ENCODE measurements around the gene SLC38A11.

Gene SLC38A11

GRCh38 chr2:164852086-164852485 is 103.2 kb downstream of the SLC38A11 start:
- POLR2A ChIA-PET: no interaction called here
- no peak for DNase-seq (ENCODE audit: extremely low spot score)
- no peak for TF ChIP-seq FOXM1 (IDR thresholded peaks at IDR 0.05; ENCODE audit: borderline replicate concordance)
- TF ChIP-seq L3MBTL2 (conservative IDR thresholded peaks at IDR 0.05): no peak
- no peak for TF ChIP-seq FOXK2 (IDR thresholded peaks at IDR 0.05)
- TF ChIP-seq ARNT (IDR thresholded peaks at IDR 0.05): no peak
- no peak for TF ChIP-seq NFRKB (IDR thresholded peaks at IDR 0.05)
- TF ChIP-seq, protein P1, sequence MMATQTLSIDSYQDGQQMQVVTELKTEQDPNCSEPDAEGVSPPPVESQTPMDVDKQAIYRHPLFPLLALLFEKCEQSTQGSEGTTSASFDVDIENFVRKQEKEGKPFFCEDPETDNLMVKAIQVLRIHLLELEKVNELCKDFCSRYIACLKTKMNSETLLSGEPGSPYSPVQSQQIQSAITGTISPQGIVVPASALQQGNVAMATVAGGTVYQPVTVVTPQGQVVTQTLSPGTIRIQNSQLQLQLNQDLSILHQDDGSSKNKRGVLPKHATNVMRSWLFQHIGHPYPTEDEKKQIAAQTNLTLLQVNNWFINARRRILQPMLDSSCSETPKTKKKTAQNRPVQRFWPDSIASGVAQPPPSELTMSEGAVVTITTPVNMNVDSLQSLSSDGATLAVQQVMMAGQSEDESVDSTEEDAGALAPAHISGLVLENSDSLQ (IDR thresholded peaks at IDR 0.05): no peak
- no peak for TF ChIP-seq CTBP1 (IDR thresholded peaks at IDR 0.05; ENCODE audit: borderline replicate concordance)
- TF ChIP-seq ZNF384 (IDR thresholded peaks at IDR 0.05): no peak
- no peak for TF ChIP-seq HDGF (IDR thresholded peaks at IDR 0.05; ENCODE audit: borderline replicate concordance)
- TF ChIP-seq BHLHE40 (IDR thresholded peaks at IDR 0.05; ENCODE audit: borderline replicate concordance): no peak
- no peak for TF ChIP-seq ELF4 (IDR thresholded peaks at IDR 0.05)
- TF ChIP-seq SUZ12 (IDR thresholded peaks at IDR 0.05): no peak
- TF ChIP-seq FOXA1 (IDR thresholded peaks at IDR 0.05): no peak
- TF ChIP-seq LEF1 (IDR thresholded peaks at IDR 0.05; ENCODE audit: borderline replicate concordance): no peak
- CTCF ChIA-PET: no interaction called here

DNA sequence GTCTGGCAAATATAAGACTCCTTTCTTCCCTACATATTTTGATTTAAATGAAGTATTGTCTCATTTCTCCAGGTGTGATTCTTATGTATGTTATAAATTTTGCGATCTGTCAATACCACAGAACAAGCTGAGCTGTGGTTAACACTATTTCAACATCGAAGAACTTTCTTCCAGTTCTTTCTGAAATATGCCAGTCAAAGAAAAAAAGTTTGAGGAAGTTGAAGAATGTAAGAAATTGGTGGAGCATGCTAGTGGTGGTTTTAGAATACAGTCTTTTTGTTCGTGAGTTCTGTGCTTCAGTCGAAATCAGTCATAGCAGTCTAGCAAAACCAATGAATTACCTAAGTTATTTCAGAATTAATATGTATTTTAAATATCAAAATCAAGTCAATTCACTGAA is 105.1 kb downstream of the SLC38A11 start:
- ChIA-PET POLR2A (no interaction called here), CTCF (no interaction called here)
- TF ChIP-seq, protein P1 (IDR thresholded peaks at IDR 0.05): no peak
- no peak for TF ChIP-seq L3MBTL2 (conservative IDR thresholded peaks at IDR 0.05)
- no peak for TF ChIP-seq LEF1 (IDR thresholded peaks at IDR 0.05; ENCODE audit: borderline replicate concordance)
- TF ChIP-seq FOXK2 (IDR thresholded peaks at IDR 0.05): no peak
- no peak for TF ChIP-seq NFRKB (IDR thresholded peaks at IDR 0.05)
- TF ChIP-seq ARNT (IDR thresholded peaks at IDR 0.05): no peak
- no peak for TF ChIP-seq TARDBP (IDR thresholded peaks at IDR 0.05)
- no peak for TF ChIP-seq CTBP1 (IDR thresholded peaks at IDR 0.05; ENCODE audit: borderline replicate concordance)
- no peak for TF ChIP-seq FOXA1 (IDR thresholded peaks at IDR 0.05)
- no peak for TF ChIP-seq ZNF384 (IDR thresholded peaks at IDR 0.05)
- TF ChIP-seq SUZ12 (IDR thresholded peaks at IDR 0.05): no peak
- DNase-seq (ENCODE audit: extremely low spot score): no peak

DNA sequence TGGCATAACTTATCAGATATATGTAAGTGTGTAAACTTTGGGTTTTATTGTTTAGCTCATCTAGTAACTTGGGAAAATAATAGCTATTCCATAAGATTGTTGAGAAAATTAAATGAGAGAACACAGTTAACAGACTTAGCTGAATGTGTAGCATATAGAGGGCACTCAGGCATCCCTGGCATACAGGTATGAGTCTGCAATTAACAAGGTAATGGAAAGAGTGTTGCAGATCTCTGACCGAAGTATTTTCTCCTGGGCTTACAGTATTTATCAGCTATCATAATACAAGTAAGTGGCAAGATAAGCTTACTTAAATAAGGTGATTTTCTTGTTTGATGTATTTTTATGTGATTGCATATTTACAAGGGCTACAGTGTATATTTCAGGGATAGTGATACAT is 105.8 kb downstream of the SLC38A11 start:
- DNase-seq (ENCODE audit: extremely low spot score): no peak
- ChIA-PET CTCF (no interaction called here), POLR2A (no interaction called here)
- TF ChIP-seq CTBP1 (IDR thresholded peaks at IDR 0.05; ENCODE audit: borderline replicate concordance) (no peak), ARNT (IDR thresholded peaks at IDR 0.05) (no peak), BHLHE40 (IDR thresholded peaks at IDR 0.05; ENCODE audit: borderline replicate concordance) (no peak), NFRKB (IDR thresholded peaks at IDR 0.05) (no peak), FOXA1 (IDR thresholded peaks at IDR 0.05) (no peak), HDGF (IDR thresholded peaks at IDR 0.05; ENCODE audit: borderline replicate concordance) (no peak), FOXK2 (IDR thresholded peaks at IDR 0.05) (no peak), LEF1 (IDR thresholded peaks at IDR 0.05; ENCODE audit: borderline replicate concordance) (no peak), TARDBP (IDR thresholded peaks at IDR 0.05) (no peak), ZNF384 (IDR thresholded peaks at IDR 0.05) (no peak), ELF4 (IDR thresholded peaks at IDR 0.05) (no peak), SUZ12 (IDR thresholded peaks at IDR 0.05) (no peak), FOXM1 (IDR thresholded peaks at IDR 0.05; ENCODE audit: borderline replicate concordance) (no peak), SP1 (IDR thresholded peaks at IDR 0.05) (no peak), L3MBTL2 (conservative IDR thresholded peaks at IDR 0.05) (no peak)
- TF ChIP-seq, protein P1 (IDR thresholded peaks at IDR 0.05): no peak

DNA sequence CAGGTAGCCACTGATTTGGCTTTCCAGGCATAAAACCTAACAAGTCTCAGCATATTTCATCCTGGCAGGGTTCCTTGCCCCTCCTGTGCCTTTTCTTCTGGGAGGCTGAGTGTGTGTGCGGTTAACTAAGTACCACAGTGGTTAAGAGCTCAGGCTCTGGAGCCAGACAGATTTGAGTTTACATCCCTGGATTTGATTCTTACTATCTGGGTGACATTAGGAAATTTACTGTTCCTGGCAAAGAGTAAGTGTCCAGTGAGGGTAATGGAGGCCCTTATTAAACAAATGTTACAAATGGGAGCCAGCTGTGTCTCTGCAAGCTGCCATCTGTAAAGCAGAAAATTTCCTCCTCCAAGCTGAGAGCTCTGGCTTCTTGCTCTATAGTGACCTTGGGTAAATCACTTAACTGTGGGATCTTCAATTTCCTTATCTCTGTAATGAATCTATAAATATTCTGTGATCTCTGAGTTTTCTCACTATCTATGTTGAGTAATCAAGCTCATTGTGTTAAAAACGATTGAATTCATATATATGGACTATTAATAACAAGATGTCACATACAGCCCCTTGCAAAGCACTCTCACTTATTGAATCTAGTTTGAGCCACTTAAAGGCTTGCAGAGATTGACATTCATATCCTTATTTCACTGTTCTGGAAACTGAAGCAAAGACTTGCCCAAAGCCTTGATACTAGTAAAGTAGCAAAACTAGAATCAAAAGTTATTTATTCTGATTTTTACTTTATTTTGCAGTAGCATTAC is 107.2 kb downstream of the SLC38A11 start:
- DNase-seq (ENCODE audit: extremely low spot score): no peak
- POLR2A ChIA-PET: interaction anchor here (1.2 kb wide), 1 partner anchor 73 kb away, joined by 3 read pairs; no protein-coding TSS in a partner anchor
- TF ChIP-seq SP1 (IDR thresholded peaks at IDR 0.05) (no peak), BHLHE40 (IDR thresholded peaks at IDR 0.05; ENCODE audit: borderline replicate concordance) (no peak), LEF1 (IDR thresholded peaks at IDR 0.05; ENCODE audit: borderline replicate concordance) (no peak)
- CTCF ChIA-PET: interaction anchor here (0.5 kb wide), 1 partner anchor 65 kb away, joined by 3 read pairs; no protein-coding TSS in a partner anchor

- POLR2A ChIA-PET: interaction anchor here (1.2 kb wide), 1 partner anchor 74 kb away, joined by 3 read pairs; no protein-coding TSS in a partner anchor
- CTCF ChIA-PET: no interaction called here
- DNase-seq (ENCODE audit: extremely low spot score): no peak
- no peak for TF ChIP-seq NFRKB (IDR thresholded peaks at IDR 0.05)
- no peak for TF ChIP-seq ZNF384 (IDR thresholded peaks at IDR 0.05)
- TF ChIP-seq FOXA1 (IDR thresholded peaks at IDR 0.05): no peak
- no peak for TF ChIP-seq CTBP1 (IDR thresholded peaks at IDR 0.05; ENCODE audit: borderline replicate concordance)
- TF ChIP-seq FOXK2 (IDR thresholded peaks at IDR 0.05): no peak
- no peak for TF ChIP-seq FOXM1 (IDR thresholded peaks at IDR 0.05; ENCODE audit: borderline replicate concordance)
- TF ChIP-seq BHLHE40 (IDR thresholded peaks at IDR 0.05; ENCODE audit: borderline replicate concordance): no peak
- TF ChIP-seq, protein P1 (IDR thresholded peaks at IDR 0.05): no peak
- TF ChIP-seq L3MBTL2 (conservative IDR thresholded peaks at IDR 0.05): no peak
- TF ChIP-seq LEF1 (IDR thresholded peaks at IDR 0.05; ENCODE audit: borderline replicate concordance): no peak
- TF ChIP-seq ELF4 (IDR thresholded peaks at IDR 0.05): no peak
- no peak for TF ChIP-seq SUZ12 (IDR thresholded peaks at IDR 0.05)
- no peak for TF ChIP-seq TARDBP (IDR thresholded peaks at IDR 0.05)
- TF ChIP-seq ARNT (IDR thresholded peaks at IDR 0.05): no peak
- TF ChIP-seq SP1 (IDR thresholded peaks at IDR 0.05): no peak
- no peak for TF ChIP-seq HDGF (IDR thresholded peaks at IDR 0.05; ENCODE audit: borderline replicate concordance)
Measured at GRCh38 chr2:164847291-164847690, 108.0 kb downstream of the SLC38A11 start.
